ENCODE results near the gene MICAL2.

Gene MICAL2

DNA sequence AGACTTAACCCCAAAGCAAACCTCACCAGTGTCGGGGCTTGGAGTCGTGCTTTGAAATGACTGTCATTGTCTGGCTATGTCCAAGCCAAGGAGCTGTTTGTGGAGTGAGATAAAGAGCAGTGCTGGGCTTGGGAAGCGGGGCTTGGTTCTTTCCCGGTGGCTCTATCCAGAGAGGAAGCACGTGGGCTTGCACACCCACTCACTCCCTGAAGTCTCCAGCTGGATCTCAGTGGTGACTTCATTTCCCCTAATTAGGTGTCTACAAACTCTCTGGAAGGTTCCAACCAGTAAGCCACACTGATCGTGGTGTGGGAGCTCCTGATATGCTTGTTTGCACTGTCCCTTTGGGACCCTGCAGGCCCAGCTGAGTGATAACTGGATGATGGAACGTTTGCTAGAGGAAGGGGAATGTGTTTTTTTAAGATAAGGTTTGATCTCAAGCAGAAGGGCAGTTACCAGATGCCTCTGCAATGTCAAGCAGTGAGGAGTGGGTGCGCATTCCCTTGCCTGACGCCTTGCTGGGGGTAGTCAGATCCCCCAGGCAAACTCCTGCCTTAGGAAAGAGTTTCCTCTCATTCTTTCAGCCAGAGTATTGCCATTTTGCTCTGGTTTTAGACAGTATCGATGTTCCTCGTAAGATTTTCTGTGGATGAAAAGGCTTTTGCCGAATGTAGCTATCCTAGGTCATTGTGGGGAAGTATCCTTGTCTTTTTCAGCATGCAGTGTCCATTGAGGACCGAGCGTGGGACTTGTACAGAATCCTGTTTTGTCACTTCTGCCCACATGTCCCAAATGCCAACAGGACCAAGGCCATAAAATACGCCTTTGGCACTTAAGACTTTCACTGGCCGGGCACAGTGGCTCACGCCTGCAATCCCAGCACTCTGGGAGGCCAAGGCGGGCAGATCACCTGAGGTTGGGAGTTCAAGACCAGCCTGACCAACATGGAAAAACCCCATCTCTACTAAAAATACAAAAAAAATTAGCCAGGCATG lies 90.9 kb downstream of the MICAL2 start:
- H3K9me3 ChIP-seq (ENCODE audit: control insufficient read depth, insufficient read depth, low read depth, low read length) = no peaks in the 10 kb centered on the region
- no peak overlapping the region for H3K4me3 ChIP-seq (ENCODE audit: low read depth, low read length)
- no peaks in the 10 kb centered on the region for H3K36me3 ChIP-seq (ENCODE audit: control insufficient read depth in 2 of 2, insufficient read depth in 1 of 2, low read length in 2 of 2)
- ChIA-PET CTCF (interaction anchor here (0.6 to 2.0 kb wide), 5 partner anchors 15 to 702 kb away, joined by 3 to 9 read pairs (median 3); no protein-coding TSS in a partner anchor), POLR2A (no interaction called here)
- peak; percentile 89 for TF ChIP-seq ZFHX2 (tag by site-specific recombination; conservative IDR thresholded peaks at IDR 0.05)
- 0 out of 2 replicates have a peak, but pooled peaks have one; percentile 16 for TF ChIP-seq PRDM10 (tag by site-specific recombination; IDR thresholded peaks at IDR 0.05)
- TF ChIP-seq PRDM1 (tag by site-specific recombination; IDR thresholded peaks at IDR 0.05) = no peak
- TF ChIP-seq, protein P1, sequence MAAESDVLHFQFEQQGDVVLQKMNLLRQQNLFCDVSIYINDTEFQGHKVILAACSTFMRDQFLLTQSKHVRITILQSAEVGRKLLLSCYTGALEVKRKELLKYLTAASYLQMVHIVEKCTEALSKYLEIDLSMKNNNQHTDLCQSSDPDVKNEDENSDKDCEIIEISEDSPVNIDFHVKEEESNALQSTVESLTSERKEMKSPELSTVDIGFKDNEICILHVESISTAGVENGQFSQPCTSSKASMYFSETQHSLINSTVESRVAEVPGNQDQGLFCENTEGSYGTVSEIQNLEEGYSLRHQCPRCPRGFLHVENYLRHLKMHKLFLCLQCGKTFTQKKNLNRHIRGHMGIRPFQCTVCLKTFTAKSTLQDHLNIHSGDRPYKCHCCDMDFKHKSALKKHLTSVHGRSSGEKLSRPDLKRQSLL (tag by site-specific recombination; IDR thresholded peaks at IDR 0.05) = no peak
- TF ChIP-seq, protein P2, sequence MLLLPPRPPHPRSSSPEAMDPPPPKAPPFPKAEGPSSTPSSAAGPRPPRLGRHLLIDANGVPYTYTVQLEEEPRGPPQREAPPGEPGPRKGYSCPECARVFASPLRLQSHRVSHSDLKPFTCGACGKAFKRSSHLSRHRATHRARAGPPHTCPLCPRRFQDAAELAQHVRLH (tag by site-specific recombination; IDR thresholded peaks at IDR 0.05) = no peak
- no peak for TF ChIP-seq ZNF610 (tag by site-specific recombination; IDR thresholded peaks at IDR 0.05; ENCODE audit: borderline replicate concordance)
- 0 out of 2 replicates have a peak, but pooled peaks have one; percentile 2 for TF ChIP-seq ZIC2 (tag by site-specific recombination; IDR thresholded peaks at IDR 0.05)
- TF ChIP-seq ZNF48 (tag by site-specific recombination; IDR thresholded peaks at IDR 0.05) = no peak
- no peak for TF ChIP-seq ZNF544 (tag by site-specific recombination; IDR thresholded peaks at IDR 0.05)
- TF ChIP-seq ZNF366 (tag by site-specific recombination; conservative IDR thresholded peaks at IDR 0.05) = no peak
- no peak for TF ChIP-seq ZNF561 (tag by site-specific recombination; IDR thresholded peaks at IDR 0.05; ENCODE audit: borderline replicate concordance)
- TF ChIP-seq ZNF837 (tag by site-specific recombination; IDR thresholded peaks at IDR 0.05) = no peak
- TF ChIP-seq ZFP37 (tag by site-specific recombination; IDR thresholded peaks at IDR 0.05) = no peak
- TF ChIP-seq EGR2 (tag by site-specific recombination; IDR thresholded peaks at IDR 0.05; ENCODE audit: low read depth) = peak; percentile 85
- no peak for TF ChIP-seq ZBTB44 (tag by site-specific recombination; IDR thresholded peaks at IDR 0.05)
- no peak for TF ChIP-seq ZNF223 (tag by site-specific recombination; IDR thresholded peaks at IDR 0.05)
- TF ChIP-seq ZNF747 (tag by site-specific recombination; IDR thresholded peaks at IDR 0.05) = no peak
- TF ChIP-seq SP7 (tag by site-specific recombination; IDR thresholded peaks at IDR 0.05) = no peak
- no peak for TF ChIP-seq ZNF707 (tag by site-specific recombination; IDR thresholded peaks at IDR 0.05)
- no peak for TF ChIP-seq KLF9 (tag by site-specific recombination; IDR thresholded peaks at IDR 0.05; ENCODE audit: low read depth)
- no peak for TF ChIP-seq ZBTB17 (tag by site-specific recombination; IDR thresholded peaks at IDR 0.05)
- TF ChIP-seq ZBTB11 (tag by site-specific recombination; conservative IDR thresholded peaks at IDR 0.05; ENCODE audit: low read depth) = no peak
- peak; percentile 45; the same call in 1 of the 2 replicates for TF ChIP-seq ZNF449 (tag by site-specific recombination; IDR thresholded peaks at IDR 0.05)
- no peak for TF ChIP-seq ZNF658 (tag by site-specific recombination; IDR thresholded peaks at IDR 0.05)
- no peak overlapping the region for H3K27ac ChIP-seq (ENCODE audit: extremely low read depth, low read depth, low read length)
- H3K4me1 ChIP-seq (ENCODE audit: control insufficient read depth, insufficient read depth, low read length) = no peaks in the 10 kb centered on the region

Data from HEK293 (cell line).